ENCODE results near the gene SLC47A1.

Gene SLC47A1

GRCh38 chr17:19537111-19537510, 3.5 kb downstream of the SLC47A1 start:
- TF ChIP-seq CTCF (IDR thresholded peaks at IDR 0.05; ENCODE audit: insufficient read depth, low read length, poor library complexity, severe bottlenecking): no peak
- Histone ChIP-seq H3K36me3 (ENCODE audit: control insufficient read depth, insufficient read depth, low read length) (no peaks in the 10 kb centered on the region), H3K4me3 (replicated peaks; ENCODE audit: low read depth, low read length) (no peak overlapping the region), H3K27me3 (replicated peaks; ENCODE audit: control insufficient read depth, insufficient read depth, low read length) (peaks cover 2% of the 10 kb centered on the region; the same call in 1 of the 2 replicates)
- no peak for DNase-seq (ENCODE audit: extremely low read depth, insufficient read length)

DNA sequence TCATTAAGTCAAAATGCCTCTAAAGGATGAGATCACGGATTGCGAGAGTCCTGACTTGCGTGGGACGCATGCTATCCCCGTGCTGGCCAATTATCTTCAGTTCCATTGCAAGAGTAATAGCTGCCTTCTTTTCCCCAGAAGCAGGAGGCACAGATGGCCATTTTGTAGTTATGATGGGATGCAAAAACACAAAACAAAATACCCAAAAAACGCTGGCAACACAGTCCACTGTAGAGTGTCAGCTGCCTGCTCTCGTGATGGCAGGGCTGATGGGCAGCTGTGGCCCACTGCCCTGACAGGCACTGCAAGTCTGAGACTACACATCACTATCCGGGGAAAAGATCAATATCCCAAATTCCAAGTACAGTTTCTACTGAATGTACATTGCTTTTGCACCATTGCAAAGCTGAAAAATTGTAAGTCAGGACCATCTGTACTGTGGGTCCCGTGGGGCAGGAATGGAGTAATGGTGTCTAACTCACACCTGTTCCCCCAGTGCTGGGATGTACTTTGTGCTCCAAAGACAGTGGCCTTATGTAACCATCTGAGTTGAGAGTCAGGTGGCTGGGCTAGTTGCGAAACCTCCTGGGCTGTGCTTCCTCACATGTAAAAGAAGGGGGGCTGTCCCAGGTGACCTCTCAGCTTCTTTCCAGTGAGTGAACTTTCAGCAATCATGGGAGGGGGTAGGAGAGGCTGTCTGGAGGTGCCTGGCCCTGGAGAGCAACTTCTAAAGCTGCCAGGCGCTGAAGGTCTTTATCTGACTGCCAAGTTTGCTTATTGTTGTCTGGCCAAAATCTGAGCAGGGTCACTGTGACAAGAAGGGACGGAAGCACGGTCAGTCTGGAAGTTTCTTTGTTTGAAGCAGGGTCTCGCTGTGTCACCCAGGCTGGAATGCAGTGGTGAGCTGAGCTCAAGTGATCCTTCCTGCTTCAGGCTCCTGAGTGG, 4.7 kb downstream of the SLC47A1 start:
- Histone ChIP-seq H3K27me3 (replicated peaks; ENCODE audit: control insufficient read depth, insufficient read depth, low read length) (no peaks in the 10 kb centered on the region), H3K4me3 (replicated peaks; ENCODE audit: low read depth, low read length) (no peak overlapping the region), H3K36me3 (ENCODE audit: control insufficient read depth, insufficient read depth, low read length) (no peaks in the 10 kb centered on the region)
- DNase-seq (ENCODE audit: extremely low read depth, insufficient read length): no peak
- TF ChIP-seq CTCF (IDR thresholded peaks at IDR 0.05; ENCODE audit: insufficient read depth, low read length, poor library complexity, severe bottlenecking): no peak

DNA sequence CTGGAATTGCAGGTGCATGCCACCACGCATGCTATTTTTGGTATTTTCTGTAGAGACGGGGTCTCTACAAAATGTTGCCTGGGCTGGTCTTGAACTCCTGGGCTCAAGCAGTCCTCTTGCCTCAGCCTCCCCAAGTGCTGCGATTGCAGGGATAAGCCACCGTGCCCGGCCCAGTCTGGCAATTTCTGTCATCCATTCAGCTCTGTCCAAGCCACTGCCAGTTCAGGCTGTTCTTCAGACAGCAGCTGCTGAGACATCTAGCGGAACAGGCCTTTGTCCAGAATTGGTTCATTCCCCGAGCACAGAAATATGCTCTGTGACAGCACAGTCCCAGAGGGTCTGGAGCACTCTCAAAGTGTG, 5.4 kb downstream of the SLC47A1 start:
- Histone ChIP-seq H3K27me3 (replicated peaks; ENCODE audit: control insufficient read depth, insufficient read depth, low read length) (no peaks in the 10 kb centered on the region), H3K4me3 (replicated peaks; ENCODE audit: low read depth, low read length) (no peak overlapping the region), H3K36me3 (ENCODE audit: control insufficient read depth, insufficient read depth, low read length) (no peaks in the 10 kb centered on the region)
- DNase-seq (ENCODE audit: extremely low read depth, insufficient read length): no peak
- no peak for TF ChIP-seq CTCF (IDR thresholded peaks at IDR 0.05; ENCODE audit: insufficient read depth, low read length, poor library complexity, severe bottlenecking)

DNA sequence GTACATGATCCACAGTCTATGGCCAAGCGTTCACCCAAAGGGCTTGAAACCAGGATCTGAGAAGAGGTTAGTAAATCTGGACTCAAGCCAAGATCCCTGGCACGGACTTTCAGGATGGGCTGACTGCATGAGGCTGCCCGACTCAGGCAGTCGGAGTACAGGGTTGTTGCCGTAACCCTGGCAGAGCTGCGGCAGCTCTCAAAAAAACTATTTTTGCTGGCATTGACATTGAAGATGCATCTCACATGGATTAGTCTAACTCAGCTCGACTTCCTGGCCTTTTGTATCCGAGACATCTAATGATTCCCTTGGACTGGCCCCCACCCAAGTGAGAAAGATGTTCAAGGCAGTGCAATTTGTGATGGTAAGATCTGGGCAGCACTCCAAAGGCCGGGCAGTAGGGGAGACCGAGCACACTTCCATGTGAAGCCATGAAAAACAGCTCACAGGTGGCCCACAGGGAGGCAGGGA, 6.2 kb downstream of the SLC47A1 start:
- no peak for TF ChIP-seq CTCF (IDR thresholded peaks at IDR 0.05; ENCODE audit: insufficient read depth, low read length, poor library complexity, severe bottlenecking)
- H3K4me3 ChIP-seq (replicated peaks; ENCODE audit: low read depth, low read length): no peak overlapping the region
- H3K27me3 ChIP-seq (replicated peaks; ENCODE audit: control insufficient read depth, insufficient read depth, low read length): no peaks in the 10 kb centered on the region
- DNase-seq (ENCODE audit: extremely low read depth, insufficient read length): no peak
- H3K36me3 ChIP-seq (ENCODE audit: control insufficient read depth, insufficient read depth, low read length): no peaks in the 10 kb centered on the region

DNA sequence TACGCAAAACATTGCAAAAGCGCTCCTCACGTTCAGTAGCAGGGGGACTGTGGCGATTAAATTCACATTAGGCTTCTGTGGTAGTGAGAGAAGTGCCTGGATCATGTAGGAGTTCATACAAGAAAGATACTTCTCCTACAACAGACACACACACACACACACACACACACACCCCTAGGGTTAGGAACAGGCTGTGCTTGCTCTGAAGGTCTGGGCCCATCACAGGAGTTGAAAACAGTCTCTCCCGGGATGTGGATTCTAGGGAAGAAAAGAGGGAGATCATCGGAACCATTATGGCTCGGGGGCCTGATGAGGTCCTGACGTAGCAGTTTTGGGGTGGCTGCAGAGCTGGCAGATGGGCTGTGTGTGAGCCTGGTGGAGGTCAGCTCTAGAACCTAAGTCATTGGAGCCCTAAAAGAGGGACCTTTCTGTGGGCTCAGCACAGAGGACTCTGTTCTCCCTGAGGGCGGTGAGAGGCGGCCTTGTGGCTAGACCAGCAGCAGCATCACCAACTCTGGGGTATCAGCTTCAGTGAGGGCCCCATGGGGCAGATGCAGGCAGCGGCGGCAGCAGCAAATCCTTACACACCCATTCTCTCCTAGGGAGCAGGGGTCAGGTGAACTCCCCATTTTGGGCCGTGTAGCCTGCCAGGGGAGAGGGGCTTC, 7.2 kb downstream of the SLC47A1 start:
- no peak for TF ChIP-seq CTCF (IDR thresholded peaks at IDR 0.05; ENCODE audit: insufficient read depth, low read length, poor library complexity, severe bottlenecking)
- H3K27me3 ChIP-seq (replicated peaks; ENCODE audit: control insufficient read depth, insufficient read depth, low read length): no peaks in the 10 kb centered on the region
- DNase-seq (ENCODE audit: extremely low read depth, insufficient read length): no peak
- H3K4me3 ChIP-seq (replicated peaks; ENCODE audit: low read depth, low read length): no peak overlapping the region
- no peaks in the 10 kb centered on the region for H3K36me3 ChIP-seq (ENCODE audit: control insufficient read depth, insufficient read depth, low read length)
